OCI-LY3 (cell line): ENCODE data around the gene ARL6IP4.

ENCODE experiments used
- H2AFZ ChIP-seq: fragments of 200-600, 300-600 bp; shearing (Covaris generic); 2 replicates; pipeline ENCODE4 v1.6.0; 2014; ENCODE audit warnings: antibody characterized with exemption, low read depth, low read length
- H3K27ac ChIP-seq: fragments of 200-600, 300-600 bp; sonication (generic); 2 replicates; pipeline ENCODE4 v1.5.1; 2014; ENCODE audit warnings: mild to moderate bottlenecking, low read length, moderate library complexity, mixed read lengths
- H3K27me3 ChIP-seq: fragments of 200-600, 300-600 bp; sonication (generic); 2 replicates; pipeline ENCODE4 v1.6.1; 2014; ENCODE audit warnings: low read depth, low read length, mixed read lengths
- H3K36me3 ChIP-seq: fragments of 200-600, 300-600 bp; sonication (generic); replicated peaks from 2 replicates; pipeline ENCODE3; 2014; ENCODE audit warnings: low read depth, low read length, mixed read lengths
- H3K4me1 ChIP-seq: fragments of 300-600, 200-600 bp; sonication (generic); 2 replicates; pipeline ENCODE4 v1.6.1; 2014; ENCODE audit warnings: low read length, mixed read lengths
- H3K4me2 ChIP-seq: fragments of 200-600, 300-600 bp; sonication (generic); 2 replicates; pipeline ENCODE4 v1.6.1; 2014; ENCODE audit warnings: low read length, mixed read lengths
- H3K4me3 ChIP-seq: fragments of 300-600, 200-600 bp; sonication (generic); 2 replicates; pipeline ENCODE4 v1.5.1; 2014; ENCODE audit warnings: antibody characterized with exemption, mild to moderate bottlenecking, low read length, moderate library complexity
- H3K79me2 ChIP-seq: fragments of 300-600, 200-600 bp; shearing (Covaris generic); 2 replicates; pipeline ENCODE4 v1.6.1; 2014; ENCODE audit warnings: mild to moderate bottlenecking, low read length, mixed read lengths
- H3K9ac ChIP-seq: fragments of 300-600, 200-600 bp; shearing (Covaris generic); 2 replicates; pipeline ENCODE4 v1.6.0; 2014; ENCODE audit warnings: mild to moderate bottlenecking, low read length, moderate library complexity
- H3K9me3 ChIP-seq: fragments of 200-600, 300-600 bp; shearing (Covaris generic); 2 replicates; pipeline ENCODE4 v1.6.1; 2014; ENCODE audit warnings: low read length, mixed read lengths; ENCODE audit not compliant: insufficient read depth
- H4K20me1 ChIP-seq: fragments of 200-600, 300-600 bp; sonication (generic); 2 replicates; pipeline ENCODE4 v1.6.1; 2016; ENCODE audit warnings: low read length, mixed read lengths; ENCODE audit not compliant: insufficient read depth
- CTCF ChIP-seq: fragments of 200-600, 300-600 bp; sonication (generic); IDR thresholded peaks from 2 replicates; pipeline ENCODE4 v1.5.1; 2014; ENCODE audit warnings: antibody characterized with exemption, low read length, low read depth
- EZH2phosphoT487 ChIP-seq: fragments of 200-600 bp; shearing (Covaris generic); IDR thresholded peaks from 2 replicates; pipeline ENCODE4 v1.6.1; 2018; ENCODE audit warnings: antibody characterized with exemption, mixed run types, low read depth

Gene ARL6IP4

GRCh38 chr12:123017753-123018152 lies 37.3 kb downstream of the ARL6IP4 start:
- Histone ChIP-seq H3K9ac (no peak overlapping the region), H3K36me3 (no peaks in the 10 kb centered on the region), H3K27me3 (no peaks in the 10 kb centered on the region; the same call in 1 of the 2 replicates), H3K4me2 (no peak overlapping the region), H3K27ac (no peak overlapping the region), H3K79me2 (no peaks in the 10 kb centered on the region), H3K4me3 (no peak overlapping the region), H4K20me1 (no peaks in the 10 kb centered on the region), H3K4me1 (no peaks in the 10 kb centered on the region), H2AFZ (no peak overlapping the region), H3K9me3 (no peaks in the 10 kb centered on the region)
- TF ChIP-seq CTCF, result no peak
- no peak for TF ChIP-seq EZH2phosphoT487

GRCh38 chr12:123019841-123020138 lies 39.3 kb downstream of the ARL6IP4 start:
- H2AFZ ChIP-seq, result no peak overlapping the region
- no peaks in the 10 kb centered on the region for H3K36me3 ChIP-seq
- no peaks in the 10 kb centered on the region for H4K20me1 ChIP-seq
- H3K27ac ChIP-seq, result no peak overlapping the region
- no peak overlapping the region for H3K9ac ChIP-seq
- TF ChIP-seq CTCF, result no peak
- no peak for TF ChIP-seq EZH2phosphoT487
- H3K79me2 ChIP-seq, result no peaks in the 10 kb centered on the region
- no peak overlapping the region for H3K4me3 ChIP-seq
- no peak overlapping the region for H3K4me2 ChIP-seq
- H3K4me1 ChIP-seq, result no peaks in the 10 kb centered on the region
- no peaks in the 10 kb centered on the region for H3K9me3 ChIP-seq
- no peaks in the 10 kb centered on the region; the same call in 1 of the 2 replicates for H3K27me3 ChIP-seq

- no peaks in the 10 kb centered on the region for H3K79me2 ChIP-seq
- H4K20me1 ChIP-seq, result no peaks in the 10 kb centered on the region
- no peak overlapping the region for H2AFZ ChIP-seq
- no peak overlapping the region for H3K4me2 ChIP-seq
- no peak overlapping the region for H3K27ac ChIP-seq
- H3K9ac ChIP-seq, result no peak overlapping the region
- no peaks in the 10 kb centered on the region for H3K4me1 ChIP-seq
- H3K9me3 ChIP-seq, result no peaks in the 10 kb centered on the region
- no peak overlapping the region for H3K4me3 ChIP-seq
- no peaks in the 10 kb centered on the region for H3K36me3 ChIP-seq
- no peaks in the 10 kb centered on the region for H3K27me3 ChIP-seq
- no peak for TF ChIP-seq EZH2phosphoT487
- no peak for TF ChIP-seq CTCF
Measured at GRCh38 chr12:123021688-123022604, 41.5 kb downstream of the ARL6IP4 start.

- no peak overlapping the region for H3K27ac ChIP-seq
- no peak overlapping the region for H3K9ac ChIP-seq
- H3K4me3 ChIP-seq, result no peak overlapping the region
- no peaks in the 10 kb centered on the region for H3K9me3 ChIP-seq
- TF ChIP-seq EZH2phosphoT487 (no peak), CTCF (no peak)
- H3K79me2 ChIP-seq, result no peaks in the 10 kb centered on the region
- H3K27me3 ChIP-seq, result no peaks in the 10 kb centered on the region
- H3K36me3 ChIP-seq, result no peaks in the 10 kb centered on the region
- H4K20me1 ChIP-seq, result no peaks in the 10 kb centered on the region
- no peak overlapping the region for H3K4me2 ChIP-seq
- no peaks in the 10 kb centered on the region for H3K4me1 ChIP-seq
- no peak overlapping the region for H2AFZ ChIP-seq
Measured at GRCh38 chr12:123022846-123023245, 42.4 kb downstream of the ARL6IP4 start.
